ENCODE results near the gene HELZ2. TPM values are rescaled to one million over a fixed set of nuclear protein-coding genes. Genes with fewer than 3 reads are reported as not detected.

HELZ2 gene
- total RNA-seq, 2 donors from 2014 or later, result 37.1 to 46.1 TPM

GRCh38 chr20:63582382-63583063 is 8.5 kb upstream of the HELZ2 start:
- H3K4me1 ChIP-seq (replicated peaks), result no peaks in the 10 kb centered on the region
- no peaks in the 10 kb centered on the region for H3K27me3 ChIP-seq (replicated peaks; ENCODE audit: insufficient read depth)
- H3K9me3 ChIP-seq, result no peaks in the 10 kb centered on the region
- no peak for TF ChIP-seq CTCF (IDR thresholded peaks at IDR 0.05)
- TF ChIP-seq POLR2A (IDR thresholded peaks at IDR 0.05), result no peak
- TF ChIP-seq POLR2AphosphoS5 (IDR thresholded peaks at IDR 0.05), result no peak
- intact Hi-C loops (cut with DNase I), result no loop called here
- no peaks in the 10 kb centered on the region for H3K36me3 ChIP-seq
- no peak overlapping the region for H3K4me3 ChIP-seq
- H3K27ac ChIP-seq, result no peak overlapping the region
- no peak for DNase-seq (ENCODE audit: low spot score)
- 87% methylated on average over 23 of the region's 23 CpGs for WGBS

- Histone ChIP-seq H3K27me3 (replicated peaks; ENCODE audit: insufficient read depth) (no peaks in the 10 kb centered on the region), H3K9me3 (no peaks in the 10 kb centered on the region), H3K4me3 (no peak overlapping the region), H3K4me1 (replicated peaks) (no peaks in the 10 kb centered on the region), H3K36me3 (no peaks in the 10 kb centered on the region), H3K27ac (no peak overlapping the region)
- 35% methylated on average over 12 of the region's 12 CpGs for WGBS
- DNase-seq (ENCODE audit: low spot score), result peak; percentile 40
- intact Hi-C loops (cut with DNase I), result no loop called here
- TF ChIP-seq CTCF (IDR thresholded peaks at IDR 0.05), result peak in 2 of 4 experiments; percentile 46 to 66
- TF ChIP-seq POLR2A (IDR thresholded peaks at IDR 0.05), result no peak
- peak; percentile 13 for TF ChIP-seq POLR2AphosphoS5 (IDR thresholded peaks at IDR 0.05)
Measured at GRCh38 chr20:63580796-63581461, 6.9 kb upstream of the HELZ2 start.

- TF ChIP-seq POLR2AphosphoS5 (IDR thresholded peaks at IDR 0.05) (no peak), POLR2A (IDR thresholded peaks at IDR 0.05) (no peak), CTCF (IDR thresholded peaks at IDR 0.05) (no peak)
- Histone ChIP-seq H3K4me3 (no peak overlapping the region), H3K27me3 (replicated peaks; ENCODE audit: insufficient read depth) (no peaks in the 10 kb centered on the region), H3K27ac (no peak overlapping the region), H3K36me3 (no peaks in the 10 kb centered on the region), H3K4me1 (replicated peaks) (no peaks in the 10 kb centered on the region), H3K9me3 (no peaks in the 10 kb centered on the region)
- no peak for DNase-seq (ENCODE audit: low spot score)
- intact Hi-C loops (cut with DNase I), result no loop called here
- WGBS, result 69% methylated on average over 19 of the region's 19 CpGs
Measured at GRCh38 chr20:63579017-63579694, 5.1 kb upstream of the HELZ2 start.

GRCh38 chr20:63578224-63579016 is 4.4 kb upstream of the HELZ2 start:
- 78% methylated on average over 25 of the region's 26 CpGs for WGBS
- H3K4me1 ChIP-seq (replicated peaks), result no peaks in the 10 kb centered on the region
- H3K4me3 ChIP-seq, result no peak overlapping the region
- no peaks in the 10 kb centered on the region for H3K9me3 ChIP-seq
- no peak for DNase-seq (ENCODE audit: low spot score)
- intact Hi-C loops (cut with DNase I), result no loop called here
- no peak overlapping the region for H3K27ac ChIP-seq
- H3K27me3 ChIP-seq (replicated peaks; ENCODE audit: insufficient read depth), result no peaks in the 10 kb centered on the region
- TF ChIP-seq POLR2AphosphoS5 (IDR thresholded peaks at IDR 0.05), result no peak
- no peak for TF ChIP-seq POLR2A (IDR thresholded peaks at IDR 0.05)
- TF ChIP-seq CTCF (IDR thresholded peaks at IDR 0.05), result no peak
- H3K36me3 ChIP-seq, result no peaks in the 10 kb centered on the region
